ENCODE measurements around the gene DNAJA3. TPM values are rescaled to one million over a fixed set of nuclear protein-coding genes. Genes with fewer than 3 reads are reported as not detected.

Gene DNAJA3
- total RNA-seq, 6 experiments from 2014 or later: 40.8 to 54.4 (median 45.1) TPM

DNA sequence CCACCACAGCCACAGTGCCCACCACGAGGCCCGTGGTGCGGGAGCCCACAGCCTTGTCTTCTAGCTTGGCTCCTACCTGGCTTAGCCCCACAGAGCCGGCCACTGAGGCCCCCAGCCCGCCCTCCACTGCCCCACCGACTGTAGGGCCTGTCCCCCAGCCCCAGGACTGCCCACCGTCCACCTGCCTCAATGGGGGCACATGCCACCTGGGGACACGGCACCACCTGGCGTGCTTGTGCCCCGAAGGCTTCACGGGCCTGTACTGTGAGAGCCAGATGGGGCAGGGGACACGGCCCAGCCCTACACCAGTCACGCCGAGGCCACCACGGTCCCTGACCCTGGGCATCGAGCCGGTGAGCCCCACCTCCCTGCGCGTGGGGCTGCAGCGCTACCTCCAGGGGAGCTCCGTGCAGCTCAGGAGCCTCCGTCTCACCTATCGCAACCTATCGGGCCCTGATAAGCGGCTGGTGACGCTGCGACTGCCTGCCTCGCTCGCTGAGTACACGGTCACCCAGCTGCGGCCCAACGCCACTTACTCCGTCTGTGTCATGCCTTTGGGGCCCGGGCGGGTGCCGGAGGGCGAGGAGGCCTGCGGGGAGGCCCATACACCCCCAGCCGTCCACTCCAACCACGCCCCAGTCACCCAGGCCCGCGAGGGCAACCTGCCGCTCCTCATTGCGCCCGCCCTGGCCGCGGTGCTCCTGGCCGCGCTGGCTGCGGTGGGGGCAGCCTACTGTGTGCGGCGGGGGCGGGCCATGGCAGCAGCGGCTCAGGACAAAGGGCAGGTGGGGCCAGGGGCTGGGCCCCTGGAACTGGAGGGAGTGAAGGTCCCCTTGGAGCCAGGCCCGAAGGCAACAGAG, 43.5 kb upstream of the DNAJA3 start:
- H3K9me3 Mint-ChIP-seq: peaks cover 6% of the 10 kb centered on the region; the same call in 1 of the 2 replicates
- H3K27ac Mint-ChIP-seq: no peak overlapping the region
- H3K36me3 Mint-ChIP-seq (ENCODE audit: low read depth): no peaks in the 10 kb centered on the region; the same call in 1 of the 2 replicates
- peaks cover 37% of the 10 kb centered on the region for H3K27me3 Mint-ChIP-seq (ENCODE audit: insufficient read depth)
- H3K4me1 Mint-ChIP-seq (ENCODE audit: low read depth): peaks cover 63% of the 10 kb centered on the region
- TF ChIP-seq, protein P1, sequence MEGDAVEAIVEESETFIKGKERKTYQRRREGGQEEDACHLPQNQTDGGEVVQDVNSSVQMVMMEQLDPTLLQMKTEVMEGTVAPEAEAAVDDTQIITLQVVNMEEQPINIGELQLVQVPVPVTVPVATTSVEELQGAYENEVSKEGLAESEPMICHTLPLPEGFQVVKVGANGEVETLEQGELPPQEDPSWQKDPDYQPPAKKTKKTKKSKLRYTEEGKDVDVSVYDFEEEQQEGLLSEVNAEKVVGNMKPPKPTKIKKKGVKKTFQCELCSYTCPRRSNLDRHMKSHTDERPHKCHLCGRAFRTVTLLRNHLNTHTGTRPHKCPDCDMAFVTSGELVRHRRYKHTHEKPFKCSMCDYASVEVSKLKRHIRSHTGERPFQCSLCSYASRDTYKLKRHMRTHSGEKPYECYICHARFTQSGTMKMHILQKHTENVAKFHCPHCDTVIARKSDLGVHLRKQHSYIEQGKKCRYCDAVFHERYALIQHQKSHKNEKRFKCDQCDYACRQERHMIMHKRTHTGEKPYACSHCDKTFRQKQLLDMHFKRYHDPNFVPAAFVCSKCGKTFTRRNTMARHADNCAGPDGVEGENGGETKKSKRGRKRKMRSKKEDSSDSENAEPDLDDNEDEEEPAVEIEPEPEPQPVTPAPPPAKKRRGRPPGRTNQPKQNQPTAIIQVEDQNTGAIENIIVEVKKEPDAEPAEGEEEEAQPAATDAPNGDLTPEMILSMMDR (IDR thresholded peaks at IDR 0.05): no peak
- no peak overlapping the region for H3K4me3 Mint-ChIP-seq
- DNase-seq: no peak

DNA sequence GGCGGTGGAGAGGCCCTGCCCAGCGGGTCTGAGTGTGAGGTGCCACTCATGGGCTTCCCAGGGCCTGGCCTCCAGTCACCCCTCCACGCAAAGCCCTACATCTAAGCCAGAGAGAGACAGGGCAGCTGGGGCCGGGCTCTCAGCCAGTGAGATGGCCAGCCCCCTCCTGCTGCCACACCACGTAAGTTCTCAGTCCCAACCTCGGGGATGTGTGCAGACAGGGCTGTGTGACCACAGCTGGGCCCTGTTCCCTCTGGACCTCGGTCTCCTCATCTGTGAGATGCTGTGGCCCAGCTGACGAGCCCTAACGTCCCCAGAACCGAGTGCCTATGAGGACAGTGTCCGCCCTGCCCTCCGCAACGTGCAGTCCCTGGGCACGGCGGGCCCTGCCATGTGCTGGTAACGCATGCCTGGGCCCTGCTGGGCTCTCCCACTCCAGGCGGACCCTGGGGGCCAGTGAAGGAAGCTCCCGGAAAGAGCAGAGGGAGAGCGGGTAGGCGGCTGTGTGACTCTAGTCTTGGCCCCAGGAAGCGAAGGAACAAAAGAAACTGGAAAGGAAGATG, 42.8 kb upstream of the DNAJA3 start:
- no peaks in the 10 kb centered on the region; the same call in 1 of the 2 replicates for H3K36me3 Mint-ChIP-seq (ENCODE audit: low read depth)
- TF ChIP-seq, protein P1 (IDR thresholded peaks at IDR 0.05): no peak
- DNase-seq: no peak
- peaks cover 60% of the 10 kb centered on the region for H3K4me1 Mint-ChIP-seq (ENCODE audit: low read depth)
- peak overlapping the region; percentile 68; the same call in 1 of the 2 replicates for H3K27ac Mint-ChIP-seq
- peaks cover 39% of the 10 kb centered on the region for H3K27me3 Mint-ChIP-seq (ENCODE audit: insufficient read depth)
- peaks cover 6% of the 10 kb centered on the region; the same call in 1 of the 2 replicates for H3K9me3 Mint-ChIP-seq
- peak overlapping the region; percentile 21; the same call in 1 of the 2 replicates for H3K4me3 Mint-ChIP-seq

DNA sequence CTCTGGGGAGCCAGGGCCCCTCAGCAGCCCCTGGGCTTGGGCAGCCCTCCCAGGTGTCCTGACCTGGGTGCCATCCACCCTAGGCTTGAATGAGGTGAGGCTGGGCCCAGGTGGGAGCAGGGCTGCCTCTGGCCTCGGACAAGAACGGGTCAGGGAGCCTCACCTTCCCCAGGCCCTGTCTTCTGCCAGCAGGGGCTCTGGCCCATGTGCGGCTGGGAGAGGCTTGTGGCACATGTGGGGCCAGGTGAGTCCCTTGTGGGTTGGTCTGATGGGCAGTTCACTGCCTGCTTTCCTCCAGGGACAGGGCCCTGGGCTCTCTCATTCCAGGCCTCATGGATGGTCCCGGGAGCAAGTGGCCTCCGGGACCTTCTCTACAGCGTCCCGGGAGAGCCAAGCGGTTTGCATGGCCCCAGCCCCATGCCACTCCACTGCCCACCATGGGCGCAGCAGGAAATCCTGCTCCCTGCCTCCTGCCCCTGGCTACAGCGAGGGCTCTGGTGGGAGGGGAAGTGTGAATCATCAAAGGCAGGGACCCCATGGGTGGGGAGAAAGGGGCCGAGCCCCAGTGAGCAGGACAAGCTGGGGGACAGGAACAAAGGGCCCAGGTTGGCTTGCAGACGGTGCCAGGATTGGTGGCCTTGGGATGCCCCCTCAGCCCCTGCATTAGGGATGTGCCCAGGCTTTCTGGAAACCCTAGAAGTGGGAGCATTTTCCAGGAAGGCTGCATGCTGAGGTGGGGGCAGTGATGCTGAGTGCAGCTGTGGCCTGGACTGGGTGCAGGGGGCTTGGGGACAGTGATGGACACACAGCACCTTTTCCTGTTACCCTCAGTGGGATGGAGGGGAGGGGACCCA, 41.9 kb upstream of the DNAJA3 start:
- Mint-ChIP-seq H3K4me3 (no peak overlapping the region), H3K9me3 (peaks cover 6% of the 10 kb centered on the region; the same call in 1 of the 2 replicates), H3K36me3 (ENCODE audit: low read depth) (no peaks in the 10 kb centered on the region), H3K4me1 (ENCODE audit: low read depth) (peaks cover 61% of the 10 kb centered on the region), H3K27me3 (ENCODE audit: insufficient read depth) (peaks cover 36% of the 10 kb centered on the region), H3K27ac (peak overlapping the region; percentile 89)
- no peak for DNase-seq
- TF ChIP-seq, protein P1 (IDR thresholded peaks at IDR 0.05): no peak

DNA sequence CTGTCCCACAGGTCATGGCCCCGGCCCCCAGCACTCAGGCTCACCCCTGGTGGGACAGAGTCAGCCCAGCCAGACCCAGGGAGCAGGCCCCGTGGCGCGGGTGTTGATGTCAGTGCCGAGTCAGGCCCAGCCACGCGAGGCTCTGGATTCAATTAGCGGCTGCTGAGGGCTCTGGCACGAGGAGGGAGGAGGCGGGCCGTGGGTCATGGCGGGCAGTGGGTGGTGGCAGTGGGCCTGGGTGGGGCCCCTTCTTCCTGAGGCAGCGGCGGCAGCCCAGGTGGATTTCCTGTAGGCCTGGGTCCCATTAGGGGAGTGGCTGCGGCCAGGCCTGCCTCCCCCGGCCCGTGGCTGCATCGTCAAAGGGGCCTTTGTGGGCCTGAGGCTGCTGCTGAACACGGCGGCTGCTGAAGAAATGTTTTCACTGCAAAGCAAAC, 41.1 kb upstream of the DNAJA3 start:
- Mint-ChIP-seq H3K9me3 (peaks cover 6% of the 10 kb centered on the region; the same call in 1 of the 2 replicates), H3K36me3 (ENCODE audit: low read depth) (no peaks in the 10 kb centered on the region), H3K27ac (peak overlapping the region; percentile 89), H3K27me3 (ENCODE audit: insufficient read depth) (peaks cover 36% of the 10 kb centered on the region), H3K4me1 (ENCODE audit: low read depth) (peaks cover 65% of the 10 kb centered on the region), H3K4me3 (0 out of 2 replicates have a peak overlapping the region, but pooled peaks have one; percentile 11)
- TF ChIP-seq, protein P1 (IDR thresholded peaks at IDR 0.05): no peak
- DNase-seq: peak; percentile 57
